Measurements from ENCODE around the gene HTRA1.

HTRA1 gene

DNA sequence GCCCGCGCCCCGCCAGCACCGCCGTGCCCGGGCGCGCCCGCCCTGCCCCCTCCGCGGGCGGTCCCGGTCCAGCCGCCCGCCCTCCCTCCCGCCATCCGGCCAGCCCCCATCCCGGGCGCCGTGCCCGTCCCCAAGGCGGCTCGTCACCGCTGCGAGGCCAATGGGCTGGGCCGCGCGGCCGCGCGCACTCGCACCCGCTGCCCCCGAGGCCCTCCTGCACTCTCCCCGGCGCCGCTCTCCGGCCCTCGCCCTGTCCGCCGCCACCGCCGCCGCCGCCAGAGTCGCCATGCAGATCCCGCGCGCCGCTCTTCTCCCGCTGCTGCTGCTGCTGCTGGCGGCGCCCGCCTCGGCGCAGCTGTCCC lies at the start of gene HTRA1:
HTRA1 (plus strand) TSS at position 187 of the 362 bp plus-strand sequence; CDS start at position 287, 100 bp downstream.
- Histone ChIP-seq H3K9me3 (ENCODE audit: control insufficient read depth, low read depth, low read length) (no peaks in the 10 kb centered on the region), H3K36me3 (ENCODE audit: control insufficient read depth, low read depth, low read length) (no peaks in the 10 kb centered on the region), H3K4me3 (ENCODE audit: low read length) (peak within 1 kb of the TSS; percentile 50), H3K27ac (ENCODE audit: low read length) (no peak within 1 kb of the TSS), H3K27me3 (ENCODE audit: control insufficient read depth, insufficient read depth, low read length) (peaks cover 64% of the 10 kb centered on the region), H3K9ac (ENCODE audit: low read length) (no peak within 1 kb of the TSS), H3K4me1 (ENCODE audit: control insufficient read depth, low read depth, low read length) (peaks cover 9% of the 10 kb centered on the region)

DNA sequence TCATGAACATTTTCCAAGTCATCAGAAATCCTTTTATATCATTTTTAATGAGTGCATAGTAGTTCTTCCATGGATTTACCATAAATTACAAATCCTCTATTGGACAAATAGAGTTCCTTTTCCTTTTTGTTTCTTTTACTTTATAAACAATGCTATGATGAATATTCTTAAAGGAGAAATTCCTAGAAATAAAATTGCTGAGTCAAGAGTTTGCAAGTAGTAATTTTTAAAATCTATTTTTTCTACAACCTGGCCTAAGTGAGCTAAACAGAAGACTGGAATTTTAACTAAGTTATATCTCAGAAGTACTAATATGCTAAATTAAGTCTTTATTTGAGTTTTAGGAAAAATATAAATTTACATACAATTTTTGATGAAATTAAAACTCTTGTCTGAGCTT lies 48.0 kb upstream of the HTRA1 start:
- Histone ChIP-seq H3K9ac (ENCODE audit: low read length) (no peak overlapping the region), H3K36me3 (ENCODE audit: control insufficient read depth, low read depth, low read length) (peaks cover 13% of the 10 kb centered on the region), H3K4me3 (ENCODE audit: low read length) (no peak overlapping the region), H3K9me3 (ENCODE audit: control insufficient read depth, low read depth, low read length) (no peaks in the 10 kb centered on the region), H3K27me3 (ENCODE audit: control insufficient read depth, insufficient read depth, low read length) (no peaks in the 10 kb centered on the region), H3K27ac (ENCODE audit: low read length) (no peak overlapping the region), H3K4me1 (ENCODE audit: control insufficient read depth, low read depth, low read length) (no peaks in the 10 kb centered on the region)

DNA sequence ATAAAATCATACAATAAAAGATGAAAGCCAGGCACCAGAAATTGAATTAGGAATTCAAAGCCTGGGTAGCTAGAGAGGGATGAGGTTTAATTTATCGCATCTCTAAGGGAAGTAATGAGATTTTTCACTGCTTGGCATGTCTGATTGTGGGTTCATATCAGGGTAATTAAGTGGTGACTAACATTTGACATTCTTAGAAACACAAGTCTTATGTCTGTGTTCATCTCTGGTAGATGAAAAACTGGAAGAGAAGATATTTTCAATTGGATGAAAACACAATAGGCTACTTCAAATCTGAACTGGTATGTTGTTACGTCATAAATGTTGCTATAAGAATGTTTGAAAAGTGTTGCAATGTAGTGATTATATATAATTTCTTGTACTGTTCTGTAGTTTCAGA lies 43.7 kb upstream of the HTRA1 start:
- Histone ChIP-seq H3K27ac (ENCODE audit: low read length) (no peak overlapping the region), H3K4me3 (ENCODE audit: low read length) (no peak overlapping the region), H3K9ac (ENCODE audit: low read length) (no peak overlapping the region), H3K4me1 (ENCODE audit: control insufficient read depth, low read depth, low read length) (peaks cover 5% of the 10 kb centered on the region), H3K36me3 (ENCODE audit: control insufficient read depth, low read depth, low read length) (peaks cover 23% of the 10 kb centered on the region), H3K9me3 (ENCODE audit: control insufficient read depth, low read depth, low read length) (no peaks in the 10 kb centered on the region), H3K27me3 (ENCODE audit: control insufficient read depth, insufficient read depth, low read length) (no peaks in the 10 kb centered on the region)

- Histone ChIP-seq H3K27ac (ENCODE audit: low read length) (no peak overlapping the region), H3K4me3 (ENCODE audit: low read length) (no peak overlapping the region), H3K4me1 (ENCODE audit: control insufficient read depth, low read depth, low read length) (peaks cover 5% of the 10 kb centered on the region), H3K36me3 (ENCODE audit: control insufficient read depth, low read depth, low read length) (peaks cover 21% of the 10 kb centered on the region), H3K27me3 (ENCODE audit: control insufficient read depth, insufficient read depth, low read length) (no peaks in the 10 kb centered on the region), H3K9ac (ENCODE audit: low read length) (no peak overlapping the region), H3K9me3 (ENCODE audit: control insufficient read depth, low read depth, low read length) (no peaks in the 10 kb centered on the region)
Observed at GRCh38 chr10:122419016-122419415, 42.3 kb upstream of the HTRA1 start.

DNA sequence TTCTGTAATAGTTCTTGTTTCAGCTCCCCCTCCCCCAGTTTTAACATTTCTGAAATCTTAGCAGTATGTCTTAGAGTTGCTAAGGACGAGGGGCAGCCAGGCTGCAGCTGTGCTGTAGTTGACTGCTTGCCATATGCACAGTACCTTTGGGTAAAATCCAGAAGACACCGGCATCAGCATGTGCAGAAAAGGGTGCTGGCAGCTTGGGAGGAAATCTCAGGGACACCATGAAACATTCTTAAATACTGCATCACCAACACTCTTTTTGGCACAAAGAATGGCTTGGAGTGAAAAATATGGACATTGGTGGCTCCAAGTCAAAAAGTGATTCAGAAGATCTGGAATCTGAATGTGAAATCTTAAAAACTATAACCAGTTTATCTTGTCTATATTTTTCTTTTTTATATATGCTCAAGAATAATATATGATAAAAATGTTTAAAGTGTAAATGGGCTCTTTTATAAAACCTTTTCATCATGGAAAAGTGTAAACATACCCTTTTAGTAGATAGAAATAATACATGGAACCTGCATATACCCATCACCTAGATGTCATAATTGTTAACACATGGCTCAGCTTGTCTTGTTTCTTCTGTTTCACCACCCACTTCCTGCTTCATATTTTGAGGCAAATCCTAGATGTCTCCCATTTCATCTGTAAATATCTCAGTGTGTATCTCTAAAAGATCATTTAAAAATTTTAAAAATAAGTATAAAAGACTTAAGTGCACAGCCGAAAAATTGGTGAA lies 41.3 kb upstream of the HTRA1 start:
- Histone ChIP-seq H3K27ac (ENCODE audit: low read length) (no peak overlapping the region), H3K4me3 (ENCODE audit: low read length) (no peak overlapping the region), H3K36me3 (ENCODE audit: control insufficient read depth, low read depth, low read length) (peaks cover 20% of the 10 kb centered on the region), H3K4me1 (ENCODE audit: control insufficient read depth, low read depth, low read length) (peaks cover 5% of the 10 kb centered on the region), H3K27me3 (ENCODE audit: control insufficient read depth, insufficient read depth, low read length) (no peaks in the 10 kb centered on the region), H3K9me3 (ENCODE audit: control insufficient read depth, low read depth, low read length) (no peaks in the 10 kb centered on the region), H3K9ac (ENCODE audit: low read length) (no peak overlapping the region)

DNA sequence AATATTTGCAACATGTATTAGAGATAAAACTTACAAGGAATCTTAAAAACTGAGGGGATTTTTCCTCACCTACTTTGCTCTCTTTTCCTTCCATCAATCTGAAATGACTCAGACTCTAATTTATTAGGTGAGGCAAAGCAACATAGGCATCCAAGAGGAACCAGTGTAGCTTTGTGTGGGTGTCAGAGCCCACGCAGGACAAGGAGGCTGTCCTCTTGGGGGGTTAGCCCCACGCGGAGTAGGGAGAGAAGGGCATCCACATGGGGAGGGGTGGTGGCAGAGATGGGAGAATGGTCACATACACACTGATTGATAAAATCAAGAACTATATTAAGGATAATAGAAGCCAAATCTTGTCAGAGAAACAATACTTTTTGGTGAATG lies 40.7 kb upstream of the HTRA1 start:
- Histone ChIP-seq H3K4me1 (ENCODE audit: control insufficient read depth, low read depth, low read length) (peaks cover 5% of the 10 kb centered on the region), H3K4me3 (ENCODE audit: low read length) (no peak overlapping the region), H3K9me3 (ENCODE audit: control insufficient read depth, low read depth, low read length) (no peaks in the 10 kb centered on the region), H3K27me3 (ENCODE audit: control insufficient read depth, insufficient read depth, low read length) (no peaks in the 10 kb centered on the region), H3K9ac (ENCODE audit: low read length) (no peak overlapping the region), H3K36me3 (ENCODE audit: control insufficient read depth, low read depth, low read length) (peaks cover 20% of the 10 kb centered on the region), H3K27ac (ENCODE audit: low read length) (no peak overlapping the region)

DNA sequence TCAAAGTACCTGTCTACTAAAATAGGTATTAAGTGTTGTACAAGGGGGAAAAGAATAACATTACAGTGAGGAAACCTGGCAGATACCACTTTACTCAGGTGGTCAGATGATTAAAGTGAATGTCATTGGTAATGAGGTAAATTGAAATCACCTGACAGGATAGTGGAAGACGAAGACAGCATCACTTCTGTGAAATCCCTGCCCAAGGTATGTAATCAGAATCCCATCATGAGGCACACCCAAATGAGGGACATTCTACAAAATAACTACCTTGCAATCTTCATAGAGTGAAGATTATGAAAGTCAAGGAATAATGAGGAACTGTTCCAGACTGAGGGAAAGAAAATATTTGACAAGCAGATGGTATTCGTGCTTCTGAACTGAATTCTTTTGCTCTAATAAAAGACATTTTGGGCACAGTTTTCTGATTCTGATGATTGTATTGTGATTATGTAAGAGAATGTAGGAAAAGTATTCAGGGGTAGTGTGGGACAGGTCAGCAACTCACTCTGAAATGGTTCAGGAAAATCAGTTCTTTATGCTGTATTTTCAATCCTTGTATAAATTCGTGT lies 40.2 kb upstream of the HTRA1 start:
- peaks cover 15% of the 10 kb centered on the region for H3K36me3 ChIP-seq (ENCODE audit: control insufficient read depth, low read depth, low read length)
- H3K9ac ChIP-seq (ENCODE audit: low read length), result no peak overlapping the region
- no peaks in the 10 kb centered on the region for H3K9me3 ChIP-seq (ENCODE audit: control insufficient read depth, low read depth, low read length)
- no peak overlapping the region for H3K27ac ChIP-seq (ENCODE audit: low read length)
- H3K4me1 ChIP-seq (ENCODE audit: control insufficient read depth, low read depth, low read length), result peaks cover 5% of the 10 kb centered on the region
- no peak overlapping the region for H3K4me3 ChIP-seq (ENCODE audit: low read length)
- H3K27me3 ChIP-seq (ENCODE audit: control insufficient read depth, insufficient read depth, low read length), result no peaks in the 10 kb centered on the region

DNA sequence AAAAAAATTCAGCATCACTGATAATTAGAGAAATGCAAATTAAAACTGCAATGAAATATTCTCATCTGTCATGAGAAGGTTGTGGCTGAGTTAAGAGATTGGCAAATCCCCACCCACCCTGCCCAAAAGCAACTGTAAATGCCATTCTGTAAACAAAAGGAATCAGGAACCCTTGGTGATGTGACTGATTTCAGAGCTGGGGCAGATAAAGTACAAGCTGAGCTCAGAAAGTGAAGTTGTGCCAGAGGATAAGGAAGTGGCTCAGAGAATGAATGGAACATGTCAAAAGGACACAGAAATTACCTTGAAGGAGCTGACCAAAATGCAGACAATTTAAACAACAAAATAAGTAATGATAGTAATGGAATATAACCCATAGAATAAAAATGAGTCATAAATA lies 39.6 kb upstream of the HTRA1 start:
- H3K4me1 ChIP-seq (ENCODE audit: control insufficient read depth, low read depth, low read length), result peaks cover 5% of the 10 kb centered on the region
- H3K27ac ChIP-seq (ENCODE audit: low read length), result no peak overlapping the region
- no peaks in the 10 kb centered on the region for H3K9me3 ChIP-seq (ENCODE audit: control insufficient read depth, low read depth, low read length)
- H3K36me3 ChIP-seq (ENCODE audit: control insufficient read depth, low read depth, low read length), result peaks cover 10% of the 10 kb centered on the region
- no peak overlapping the region for H3K4me3 ChIP-seq (ENCODE audit: low read length)
- no peak overlapping the region for H3K9ac ChIP-seq (ENCODE audit: low read length)
- no peaks in the 10 kb centered on the region for H3K27me3 ChIP-seq (ENCODE audit: control insufficient read depth, insufficient read depth, low read length)

- Histone ChIP-seq H3K27me3 (ENCODE audit: control insufficient read depth, insufficient read depth, low read length) (no peaks in the 10 kb centered on the region), H3K4me1 (ENCODE audit: control insufficient read depth, low read depth, low read length) (peaks cover 5% of the 10 kb centered on the region), H3K36me3 (ENCODE audit: control insufficient read depth, low read depth, low read length) (peaks cover 10% of the 10 kb centered on the region), H3K4me3 (ENCODE audit: low read length) (no peak overlapping the region), H3K27ac (ENCODE audit: low read length) (no peak overlapping the region), H3K9ac (ENCODE audit: low read length) (no peak overlapping the region), H3K9me3 (ENCODE audit: control insufficient read depth, low read depth, low read length) (no peaks in the 10 kb centered on the region)
Observed at GRCh38 chr10:122422266-122422989, 38.9 kb upstream of the HTRA1 start.

GRCh38 chr10:122424059-122424458 lies 37.3 kb upstream of the HTRA1 start:
- Histone ChIP-seq H3K9ac (ENCODE audit: low read length) (no peak overlapping the region), H3K9me3 (ENCODE audit: control insufficient read depth, low read depth, low read length) (no peaks in the 10 kb centered on the region), H3K36me3 (ENCODE audit: control insufficient read depth, low read depth, low read length) (peaks cover 15% of the 10 kb centered on the region), H3K27ac (ENCODE audit: low read length) (no peak overlapping the region), H3K4me3 (ENCODE audit: low read length) (no peak overlapping the region), H3K27me3 (ENCODE audit: control insufficient read depth, insufficient read depth, low read length) (no peaks in the 10 kb centered on the region), H3K4me1 (ENCODE audit: control insufficient read depth, low read depth, low read length) (peaks cover 5% of the 10 kb centered on the region)

DNA sequence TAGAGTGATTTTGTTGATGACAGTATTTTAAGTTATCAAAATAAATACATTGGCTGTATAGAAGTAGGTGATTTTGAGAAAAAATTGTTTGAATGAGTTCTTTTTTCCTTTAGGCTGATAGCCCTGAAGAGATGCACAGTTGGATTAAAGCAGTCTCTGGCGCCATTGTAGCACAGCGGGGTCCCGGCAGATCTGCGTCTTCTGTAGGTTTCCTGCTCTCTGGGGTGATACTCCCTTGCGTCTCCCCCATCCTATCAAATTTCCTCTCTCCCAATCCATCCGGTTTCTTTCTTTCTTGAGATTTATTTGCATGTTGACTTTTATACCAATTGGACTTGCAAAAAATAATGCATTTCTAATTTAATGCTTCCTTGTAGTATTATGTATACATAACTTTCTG lies 34.5 kb upstream of the HTRA1 start:
- peaks cover 26% of the 10 kb centered on the region for H3K36me3 ChIP-seq (ENCODE audit: control insufficient read depth, low read depth, low read length)
- H3K27ac ChIP-seq (ENCODE audit: low read length), result no peak overlapping the region
- no peaks in the 10 kb centered on the region for H3K27me3 ChIP-seq (ENCODE audit: control insufficient read depth, insufficient read depth, low read length)
- H3K4me3 ChIP-seq (ENCODE audit: low read length), result no peak overlapping the region
- H3K4me1 ChIP-seq (ENCODE audit: control insufficient read depth, low read depth, low read length), result no peaks in the 10 kb centered on the region
- H3K9ac ChIP-seq (ENCODE audit: low read length), result no peak overlapping the region
- H3K9me3 ChIP-seq (ENCODE audit: control insufficient read depth, low read depth, low read length), result no peaks in the 10 kb centered on the region
